Measurements from ENCODE around the gene NUAK2. TPM values are rescaled to one million over a fixed set of nuclear protein-coding genes. Genes with fewer than 3 reads are reported as not detected.

The NUAK2 gene
- total RNA-seq, 4 donors from 2014 or later = 0.73 to 2.0 (median 1.5) TPM; not detected in 1

DNA sequence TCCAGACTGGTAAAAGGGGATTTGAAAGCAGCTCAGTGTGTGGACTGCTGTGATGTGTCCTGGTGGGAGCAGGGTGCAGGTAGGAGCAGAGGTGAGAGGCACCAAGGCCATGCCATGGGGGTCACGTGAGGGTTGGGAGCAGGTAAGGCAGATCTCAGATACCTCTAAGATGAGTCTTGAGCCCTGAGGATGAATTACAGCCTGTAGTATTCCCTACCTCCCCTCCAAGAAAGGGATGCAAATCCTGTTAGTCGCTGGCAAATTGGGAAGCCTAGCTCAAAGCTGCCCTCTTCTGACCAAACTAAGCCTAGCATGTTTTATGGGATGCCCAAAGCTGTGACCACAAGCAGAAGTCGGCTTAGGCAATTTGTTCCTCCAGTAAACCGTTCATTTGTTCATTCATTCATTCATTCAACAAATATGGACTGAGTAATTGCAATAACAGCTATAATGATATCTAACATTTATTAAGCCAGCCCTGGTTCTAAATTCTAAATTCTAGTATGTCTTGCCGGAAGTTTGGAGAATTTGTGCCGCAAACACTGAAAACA, 3.9 kb upstream of the NUAK2 start:
- TF ChIP-seq POLR2A (IDR thresholded peaks at IDR 0.05) (no peak), CTCF (IDR thresholded peaks at IDR 0.05) (peak; percentile 74 to 88 (median 78))
- Histone ChIP-seq H3K4me1 (no peaks in the 10 kb centered on the region), H3K4me3 (no peak overlapping the region), H3K36me3 (no peaks in the 10 kb centered on the region), H3K27me3 (no peaks in the 10 kb centered on the region), H3K27ac (no peak overlapping the region), H3K9me3 (no peaks in the 10 kb centered on the region)
- peak; percentile 62 to 64 for DNase-seq
- intact Hi-C loops (cut with DNase I; ENCODE audit: low total_unique reads) = loop anchor here (2.0 kb wide), 1 partner anchor 53 kb away; no protein-coding TSS in a partner anchor

GRCh38 chr1:205324781-205325180, 3.2 kb upstream of the NUAK2 start:
- H3K4me1 ChIP-seq = no peaks in the 10 kb centered on the region
- H3K4me3 ChIP-seq = no peak overlapping the region
- no peak for DNase-seq
- no peaks in the 10 kb centered on the region for H3K36me3 ChIP-seq
- intact Hi-C loops (cut with DNase I; ENCODE audit: low total_unique reads) = loop anchor here (2.0 kb wide), 1 partner anchor 52 kb away; no protein-coding TSS in a partner anchor
- TF ChIP-seq CTCF (IDR thresholded peaks at IDR 0.05) (no peak), POLR2A (IDR thresholded peaks at IDR 0.05) (no peak)
- no peak overlapping the region for H3K27ac ChIP-seq
- no peaks in the 10 kb centered on the region for H3K27me3 ChIP-seq
- H3K9me3 ChIP-seq = no peaks in the 10 kb centered on the region

DNA sequence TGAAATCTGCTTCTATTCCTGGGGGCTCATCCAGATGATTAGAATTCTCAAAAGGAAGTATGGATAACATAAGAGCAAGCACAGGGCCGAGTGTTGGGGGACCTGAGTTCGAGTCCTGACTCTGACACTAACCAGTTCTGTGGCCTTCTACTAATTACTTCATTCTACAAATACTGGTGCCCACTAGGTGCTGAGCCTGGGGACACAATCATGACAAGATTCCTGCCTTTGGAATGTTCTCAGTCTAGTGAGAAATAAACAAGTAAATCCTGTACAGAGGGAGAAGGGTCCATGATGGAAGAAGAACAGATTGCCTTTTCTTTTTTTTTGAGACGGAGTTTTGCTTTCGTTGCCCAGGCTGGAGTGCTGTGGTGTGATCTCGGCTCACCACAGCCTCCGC, 2.2 kb upstream of the NUAK2 start:
- no peak overlapping the region for H3K4me3 ChIP-seq
- H3K4me1 ChIP-seq = no peaks in the 10 kb centered on the region
- H3K9me3 ChIP-seq = no peaks in the 10 kb centered on the region
- H3K36me3 ChIP-seq = no peaks in the 10 kb centered on the region
- no peaks in the 10 kb centered on the region for H3K27me3 ChIP-seq
- H3K27ac ChIP-seq = no peak overlapping the region
- intact Hi-C loops (cut with DNase I; ENCODE audit: low total_unique reads) = loop anchor here (2.0 kb wide), 1 partner anchor 51 kb away; no protein-coding TSS in a partner anchor
- DNase-seq = no peak
- no peak for TF ChIP-seq CTCF (IDR thresholded peaks at IDR 0.05)
- no peak for TF ChIP-seq POLR2A (IDR thresholded peaks at IDR 0.05)

GRCh38 chr1:205321959-205322283, 376 bp upstream of the NUAK2 start:
- Histone ChIP-seq H3K9me3 (no peaks in the 10 kb centered on the region), H3K27ac (no peak overlapping the region), H3K4me1 (no peaks in the 10 kb centered on the region), H3K27me3 (no peaks in the 10 kb centered on the region), H3K36me3 (no peaks in the 10 kb centered on the region), H3K4me3 (peak overlapping the region in 1 of 2 donors; percentile 53)
- intact Hi-C loops (cut with DNase I; ENCODE audit: low total_unique reads) = no loop called here
- no peak for DNase-seq
- TF ChIP-seq CTCF (IDR thresholded peaks at IDR 0.05) = no peak
- no peak for TF ChIP-seq POLR2A (IDR thresholded peaks at IDR 0.05)

- Histone ChIP-seq H3K27ac (no peak overlapping the region), H3K4me3 (no peak overlapping the region), H3K27me3 (no peaks in the 10 kb centered on the region), H3K4me1 (no peaks in the 10 kb centered on the region), H3K36me3 (no peaks in the 10 kb centered on the region), H3K9me3 (no peaks in the 10 kb centered on the region)
- intact Hi-C loops (cut with DNase I; ENCODE audit: low total_unique reads) = no loop called here
- TF ChIP-seq POLR2A (IDR thresholded peaks at IDR 0.05) (no peak), CTCF (IDR thresholded peaks at IDR 0.05) (no peak)
- DNase-seq = peak; percentile 27 to 65
Measured at GRCh38 chr1:205319081-205320018, 2.2 kb downstream of the NUAK2 start.

Measured in uterus (tissue), 4 donors.